ENCODE data around the gene ELANE. TPM values are rescaled to one million over a fixed set of nuclear protein-coding genes. Genes with fewer than 3 reads are reported as not detected.

The ELANE gene
- polyA plus RNA-seq, 1 experiment = not detected

DNA sequence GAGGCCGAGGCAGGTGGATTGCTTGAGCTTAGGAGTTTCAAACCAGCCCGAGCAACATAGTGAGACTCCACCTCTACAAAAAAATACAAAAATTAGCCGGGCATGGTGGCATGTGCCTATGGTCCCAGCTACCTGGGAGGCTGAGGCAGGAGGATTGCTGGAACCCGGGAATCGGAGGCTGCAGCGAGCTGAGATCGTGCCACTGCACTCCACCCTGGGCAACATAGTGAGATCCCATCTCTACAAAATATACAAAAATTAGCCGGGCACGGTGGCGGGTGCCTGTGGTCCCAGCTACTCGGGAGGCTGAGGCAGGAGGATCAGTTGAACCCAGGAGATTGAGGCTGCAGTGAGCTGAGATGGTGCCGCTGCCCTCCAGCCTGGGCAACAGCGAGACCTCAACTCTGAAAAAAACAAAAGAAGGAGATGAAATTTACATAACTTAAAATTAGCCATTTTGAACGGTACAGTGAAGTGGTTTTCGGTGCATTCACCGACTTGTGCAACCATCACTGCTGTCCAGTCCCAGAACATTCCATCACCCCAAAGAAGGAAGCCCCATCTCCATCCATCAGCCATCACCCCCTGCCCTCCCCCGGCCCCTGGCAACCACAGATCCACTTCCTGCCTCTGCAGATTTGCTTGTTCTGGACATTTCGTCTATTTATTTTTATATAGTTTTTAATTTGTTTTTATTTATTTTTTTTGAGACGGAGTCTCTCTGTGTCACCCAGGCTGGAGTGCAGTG, 26.0 kb upstream of the ELANE start:
- POLR2A ChIA-PET = no interaction called here
- no peaks in the 10 kb centered on the region for H3K27me3 ChIP-seq (ENCODE audit: control insufficient read depth, insufficient read depth, low read length)
- TF ChIP-seq CTCF (IDR thresholded peaks at IDR 0.05; ENCODE audit: low read depth, low read length) = no peak
- DNase-seq (ENCODE audit: low read depth, low spot score) = no peak
- H3K27ac ChIP-seq (ENCODE audit: low read depth, low read length) = no peak overlapping the region
- no peak overlapping the region for H3K4me3 ChIP-seq (ENCODE audit: low read depth, low read length)
- CTCF ChIA-PET = no interaction called here
- H3K9me3 ChIP-seq (ENCODE audit: control insufficient read depth, insufficient read depth, low read length) = peaks cover 5% of the 10 kb centered on the region; the same call in 1 of the 2 replicates

DNA sequence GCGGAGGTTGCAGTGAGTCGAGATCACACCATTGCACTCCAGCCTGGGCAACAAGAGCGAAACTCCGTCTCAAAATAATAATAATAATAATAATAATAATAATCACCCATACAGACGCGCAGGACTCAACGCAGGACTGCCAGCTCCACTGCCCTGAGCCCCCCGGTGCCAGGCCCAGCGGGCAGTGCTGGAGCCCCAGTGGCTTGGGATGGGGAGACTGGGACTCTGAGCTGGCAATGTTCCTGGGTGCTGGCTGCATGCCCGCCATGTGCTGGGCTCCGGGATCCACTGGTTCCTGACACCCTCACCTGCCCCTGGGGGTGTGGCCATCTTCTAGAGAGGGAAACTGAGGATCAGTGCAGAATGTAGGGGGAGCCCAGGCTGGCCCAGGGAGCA, 24.8 kb upstream of the ELANE start:
- no peak for TF ChIP-seq CTCF (IDR thresholded peaks at IDR 0.05; ENCODE audit: low read depth, low read length)
- Histone ChIP-seq H3K9me3 (ENCODE audit: control insufficient read depth, insufficient read depth, low read length) (peaks cover 5% of the 10 kb centered on the region; the same call in 1 of the 2 replicates), H3K27me3 (ENCODE audit: control insufficient read depth, insufficient read depth, low read length) (no peaks in the 10 kb centered on the region), H3K4me3 (ENCODE audit: low read depth, low read length) (no peak overlapping the region), H3K27ac (ENCODE audit: low read depth, low read length) (no peak overlapping the region)
- ChIA-PET POLR2A (interaction anchor here (0.7 kb wide), 1 partner anchor 18 kb away, joined by 3 read pairs; no protein-coding TSS in a partner anchor), CTCF (no interaction called here)
- DNase-seq (ENCODE audit: low read depth, low spot score) = no peak

DNA sequence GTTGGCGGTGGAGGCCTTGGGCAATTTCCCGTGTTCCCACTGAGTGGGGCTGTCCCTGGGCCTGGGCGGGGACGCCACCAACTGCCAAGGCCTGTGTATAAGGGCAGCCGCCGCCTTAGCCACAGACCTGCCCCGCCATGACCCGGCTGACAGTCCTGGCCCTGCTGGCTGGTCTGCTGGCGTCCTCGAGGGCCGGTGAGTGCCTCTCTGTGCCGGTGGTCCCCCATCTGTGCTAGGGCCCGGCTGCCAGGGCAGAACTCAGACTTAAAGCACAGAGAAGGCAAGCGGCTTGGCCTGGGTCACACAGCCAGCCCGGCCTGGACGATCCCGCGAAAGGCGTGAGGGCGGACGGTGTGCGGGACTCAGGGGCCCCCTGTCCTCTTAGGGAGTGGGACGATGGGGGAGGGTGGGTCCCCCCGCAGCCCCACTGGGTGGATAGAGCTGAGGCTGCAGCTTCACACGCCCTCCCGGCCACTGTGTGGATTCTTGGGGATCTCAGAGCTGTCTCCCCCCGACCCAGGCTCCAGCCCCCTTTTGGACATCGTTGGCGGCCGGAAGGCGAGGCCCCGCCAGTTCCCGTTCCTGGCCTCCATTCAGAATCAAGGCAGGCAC, 24.3 kb upstream of the ELANE start, which contains the start of gene AZU1:
AZU1 (plus strand) TSS at position 128 of the 612 bp plus-strand sequence; CDS start at position 138, 10 bp downstream.
- ChIA-PET POLR2A (no interaction called here), CTCF (no interaction called here)
- H3K9me3 ChIP-seq (ENCODE audit: control insufficient read depth, insufficient read depth, low read length) = peaks cover 5% of the 10 kb centered on the region; the same call in 1 of the 2 replicates
- no peak within 1 kb of the TSS for H3K27ac ChIP-seq (ENCODE audit: low read depth, low read length)
- no peak for TF ChIP-seq CTCF (IDR thresholded peaks at IDR 0.05; ENCODE audit: low read depth, low read length)
- H3K4me3 ChIP-seq (ENCODE audit: low read depth, low read length) = no peak within 1 kb of the TSS
- no peaks in the 10 kb centered on the region for H3K27me3 ChIP-seq (ENCODE audit: control insufficient read depth, insufficient read depth, low read length)
- DNase-seq (ENCODE audit: low read depth, low spot score) = no peak

DNA sequence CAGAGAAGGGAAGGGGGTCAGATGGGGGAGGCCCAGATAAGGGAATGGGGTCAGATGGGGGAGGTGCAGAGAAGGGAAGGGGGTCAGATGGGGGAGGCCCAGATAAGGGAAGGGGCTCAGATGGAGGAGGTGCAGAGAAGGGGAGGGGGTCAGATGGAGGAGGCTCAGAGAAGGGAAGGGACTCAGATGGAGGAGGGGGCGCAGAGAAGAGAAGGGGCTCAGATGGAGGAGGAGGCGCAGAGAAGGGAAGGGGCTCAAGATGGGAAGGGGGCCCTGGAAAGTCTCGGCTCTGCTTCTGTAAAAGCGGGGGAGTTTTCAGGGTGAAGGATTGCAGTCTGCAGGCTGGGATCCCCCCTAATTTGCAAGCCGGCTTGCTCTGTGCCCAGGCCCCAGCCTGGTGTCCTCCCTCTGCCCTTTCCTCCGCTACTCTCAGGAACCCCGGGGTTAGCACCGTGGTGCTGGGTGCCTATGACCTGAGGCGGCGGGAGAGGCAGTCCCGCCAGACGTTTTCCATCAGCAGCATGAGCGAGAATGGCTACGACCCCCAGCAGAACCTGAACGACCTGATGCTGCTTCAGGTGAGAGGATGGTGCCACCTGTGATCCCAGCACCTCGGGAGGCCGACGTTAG, 22.9 kb upstream of the ELANE start:
- POLR2A ChIA-PET = no interaction called here
- no peak for TF ChIP-seq CTCF (IDR thresholded peaks at IDR 0.05; ENCODE audit: low read depth, low read length)
- H3K27me3 ChIP-seq (ENCODE audit: control insufficient read depth, insufficient read depth, low read length) = no peaks in the 10 kb centered on the region

More for the DNA sequence above, 22.9 kb upstream of the ELANE start:
- DNase-seq (ENCODE audit: low read depth, low spot score) = no peak
- Histone ChIP-seq H3K9me3 (ENCODE audit: control insufficient read depth, insufficient read depth, low read length) (peaks cover 5% of the 10 kb centered on the region; the same call in 1 of the 2 replicates), H3K27ac (ENCODE audit: low read depth, low read length) (no peak overlapping the region), H3K4me3 (ENCODE audit: low read depth, low read length) (no peak overlapping the region)
- CTCF ChIA-PET = no interaction called here
